ENCODE data around the gene IQCB1. TPM values are rescaled to one million over a fixed set of nuclear protein-coding genes. Genes with fewer than 3 reads are reported as not detected.
A peak's percentile ranks its signal among the peaks of the same experiment; 100 is the strongest.
"Not testable (repeated sequence)": the region's sequence is repeated elsewhere in the genome, so short reads cannot be mapped to it uniquely, and the experiment has no call there.

IQCB1 gene
- total RNA-seq, 1 donor from 2014 or later: 6.3 TPM

DNA sequence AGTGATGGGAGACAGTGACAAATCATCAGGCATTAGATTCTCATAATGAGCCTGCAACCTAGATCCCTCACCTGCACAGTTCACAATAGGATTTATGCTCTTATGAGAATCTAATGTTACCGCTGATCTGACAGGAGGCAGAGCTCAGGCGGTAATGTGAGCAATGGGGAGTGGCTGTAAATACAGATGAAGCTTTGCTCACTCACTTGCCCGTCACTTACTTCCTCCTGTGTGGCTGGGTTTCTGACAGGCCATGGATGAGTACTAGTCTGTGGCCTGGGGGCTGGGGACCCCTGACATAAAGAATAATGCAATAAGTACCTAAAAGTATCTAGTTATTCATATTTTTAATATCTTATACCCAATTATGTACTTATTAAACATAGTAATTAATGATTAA, 15.6 kb downstream of the IQCB1 start:
- intact Hi-C loops (cut with DNase I): no loop called here
- ATAC-seq: no peak
- no peak for DNase-seq (ENCODE audit: missing footprints)

DNA sequence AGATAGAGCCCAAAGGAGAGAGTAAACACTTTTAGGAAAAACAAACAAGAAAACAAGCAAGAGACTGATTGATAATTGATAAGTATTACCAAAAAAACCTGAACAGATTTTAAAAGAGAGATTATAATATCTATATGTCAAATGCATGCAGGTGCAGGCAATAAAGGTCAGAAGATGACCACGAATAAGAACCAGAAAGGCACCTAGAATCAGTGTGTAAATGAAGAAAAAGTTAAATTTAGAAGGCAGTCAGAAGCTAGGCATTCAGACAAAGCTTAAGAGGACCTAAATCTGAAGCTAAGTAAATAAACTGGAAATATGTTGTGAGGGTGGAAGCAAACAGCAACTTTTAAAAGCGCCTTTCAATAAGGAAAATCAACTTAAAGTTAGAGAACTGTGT, 16.3 kb downstream of the IQCB1 start:
- DNase-seq (ENCODE audit: missing footprints): no peak
- no peak for ATAC-seq
- intact Hi-C loops (cut with DNase I): no loop called here

DNA sequence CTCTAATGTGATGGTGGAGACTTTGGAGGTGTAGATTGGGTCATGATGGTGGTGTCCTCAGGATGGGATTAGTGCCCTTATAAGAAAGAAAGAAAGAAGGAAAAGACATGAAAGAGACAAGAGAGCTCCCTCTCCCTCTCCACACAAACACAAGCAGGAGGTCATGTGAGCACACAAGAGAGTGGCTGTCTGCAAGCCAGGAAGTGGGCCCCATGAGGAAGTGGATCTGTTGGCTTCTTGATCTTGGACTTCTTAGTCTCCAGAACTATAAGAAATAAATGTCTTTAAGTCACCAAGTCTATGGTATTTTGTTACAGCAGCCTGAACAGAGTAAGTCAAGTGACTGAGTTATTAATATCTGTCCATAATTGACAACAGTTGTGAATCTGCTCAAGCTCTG, 17.1 kb downstream of the IQCB1 start:
- DNase-seq (ENCODE audit: missing footprints) (no peak), ATAC-seq (no peak)
- intact Hi-C loops (cut with DNase I): no loop called here

DNA sequence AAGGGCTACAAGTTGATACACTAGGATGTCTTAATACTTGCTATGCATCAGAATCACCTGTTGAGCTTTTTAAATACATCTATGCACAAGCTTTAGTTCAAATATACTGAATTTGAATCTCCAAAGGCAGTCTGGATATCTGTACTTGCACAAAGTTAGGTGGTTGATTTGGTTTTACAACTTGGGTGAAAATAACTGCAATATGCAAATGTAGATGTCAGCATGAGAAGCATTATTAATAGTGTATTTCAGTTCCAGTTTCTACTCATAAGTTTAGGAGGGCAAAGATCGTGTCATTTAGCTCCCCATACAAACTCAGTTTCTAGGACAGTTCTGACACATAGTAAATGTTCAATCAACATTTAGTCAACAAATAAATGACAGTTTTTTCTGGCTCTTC, 25.6 kb downstream of the IQCB1 start:
- no peak for ATAC-seq
- intact Hi-C loops (cut with DNase I): no loop called here

DNA sequence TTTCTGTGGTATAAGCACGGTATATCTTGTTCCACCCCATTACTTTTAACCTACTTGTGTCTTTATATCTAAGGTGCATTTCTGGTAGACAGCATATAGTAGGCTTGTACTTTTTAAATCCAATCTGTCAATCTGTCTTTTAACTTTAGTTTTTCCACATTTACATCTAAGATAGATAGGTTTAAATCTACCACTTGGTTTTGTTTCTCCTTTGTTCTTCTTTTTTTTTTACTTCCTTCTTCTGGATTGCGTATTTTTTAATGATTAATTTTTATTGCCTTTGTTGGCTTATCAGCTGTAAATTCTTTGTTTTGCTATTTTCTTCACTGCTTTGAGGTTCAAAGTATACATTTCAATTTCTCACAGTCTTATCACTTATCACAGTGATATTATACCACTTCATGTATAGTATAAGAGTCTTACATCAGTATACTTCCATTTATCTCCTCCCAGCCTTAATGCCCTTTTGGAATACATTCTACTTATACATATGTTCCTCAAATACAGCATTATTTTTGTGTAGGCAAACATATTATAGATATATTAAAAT, 31.0 kb downstream of the IQCB1 start:
- intact Hi-C loops (cut with DNase I): no loop called here
- ATAC-seq: no peak

More for the DNA sequence above, 25.6 kb downstream of the IQCB1 start:
- DNase-seq (ENCODE audit: missing footprints): no peak

DNA sequence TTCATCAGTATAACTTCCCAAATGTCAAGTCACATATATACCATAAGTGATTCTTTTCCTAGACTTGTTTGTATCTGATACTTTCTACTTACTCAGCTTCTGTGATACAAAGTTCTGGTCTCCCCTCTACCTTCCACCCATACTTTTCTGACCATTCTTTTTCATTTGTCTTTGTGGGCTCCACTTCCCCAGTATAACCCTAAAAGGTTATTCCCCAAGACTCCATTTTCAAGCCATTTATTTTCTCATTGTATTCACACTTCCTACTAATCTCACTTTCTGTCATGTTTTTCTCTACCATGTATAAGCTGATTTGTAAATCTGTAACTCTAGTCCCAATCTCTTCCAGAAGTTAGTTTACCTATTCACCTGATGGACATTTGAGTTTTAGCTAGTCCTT, 34.0 kb downstream of the IQCB1 start:
- DNase-seq (ENCODE audit: missing footprints) (no peak), ATAC-seq (no peak)
- intact Hi-C loops (cut with DNase I): no loop called here

More for the DNA sequence above, 31.0 kb downstream of the IQCB1 start:
- DNase-seq (ENCODE audit: missing footprints): no peak

DNA sequence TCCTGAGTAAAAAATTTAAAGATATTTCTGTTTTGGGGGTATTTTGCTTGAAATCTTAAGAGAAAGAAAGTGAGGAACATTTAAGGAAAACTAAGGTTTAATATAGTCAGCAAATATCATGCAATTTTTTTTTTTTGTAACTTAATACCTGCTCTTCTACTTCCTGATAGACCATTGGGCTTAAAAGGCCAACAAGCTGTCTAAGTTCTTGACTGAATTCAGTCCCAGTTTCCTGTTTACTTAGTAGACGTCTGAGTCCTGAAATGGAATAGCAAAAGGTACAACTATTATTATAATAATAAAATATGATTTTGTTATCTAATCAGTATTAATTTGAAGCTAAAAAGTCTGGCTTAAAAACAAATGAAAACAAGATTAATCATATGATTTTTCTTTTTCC, 37.9 kb downstream of the IQCB1 start:
- intact Hi-C loops (cut with DNase I): no loop called here
- ATAC-seq: no peak
- no peak for DNase-seq (ENCODE audit: missing footprints)

DNA sequence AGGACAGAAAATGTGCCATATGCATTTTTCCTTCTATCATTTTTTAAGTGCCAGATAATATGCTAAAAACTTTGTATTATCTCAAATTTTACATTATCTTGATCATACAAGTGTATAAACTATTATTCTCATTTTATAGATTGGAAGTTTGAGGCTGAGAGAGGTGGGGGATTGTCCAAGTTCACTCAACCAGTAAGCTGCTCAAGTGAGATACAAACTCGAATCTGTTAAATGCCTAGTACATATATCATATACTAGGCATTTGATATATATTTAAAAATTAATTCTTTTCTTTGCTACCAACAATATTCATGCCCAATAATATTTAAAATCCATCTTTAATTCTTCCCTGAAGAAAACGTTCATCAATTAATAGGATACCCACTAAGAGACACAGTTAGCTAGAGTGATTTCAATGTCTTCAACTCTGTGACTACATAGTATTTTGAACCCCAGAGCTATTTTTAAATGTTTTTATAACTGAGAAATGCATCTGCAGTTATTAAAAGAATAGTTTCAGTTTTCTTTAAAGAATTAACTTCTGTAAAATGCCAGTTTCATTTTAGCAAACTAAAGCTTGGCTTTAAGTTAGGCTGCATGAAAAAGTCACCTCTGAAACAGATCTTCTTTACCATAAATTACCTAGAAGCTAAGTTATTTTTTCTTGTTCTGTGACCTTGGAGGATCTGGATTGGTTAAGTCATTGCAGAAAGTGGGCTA, 40.4 kb downstream of the IQCB1 start:
- no peak for DNase-seq (ENCODE audit: missing footprints)
- intact Hi-C loops (cut with DNase I): no loop called here
- ATAC-seq: no peak

DNA sequence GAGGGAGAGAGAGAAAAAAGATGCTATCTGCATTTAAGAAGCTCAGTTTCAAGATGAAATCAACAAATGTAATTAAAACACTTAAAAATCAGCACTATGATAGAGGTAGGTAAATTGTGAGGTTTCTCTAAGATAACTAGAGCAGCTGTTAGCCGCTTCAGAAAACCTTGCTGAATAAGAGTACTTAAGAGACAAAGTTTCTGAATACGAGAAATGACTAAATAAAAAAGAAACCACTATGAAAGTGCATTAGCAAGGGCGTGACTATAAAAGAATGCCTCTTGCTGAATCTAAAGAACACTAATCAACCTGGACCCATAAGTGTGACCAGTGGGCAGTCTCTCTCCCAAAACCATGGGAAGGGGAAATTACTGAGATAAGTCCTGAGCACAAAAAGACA, 41.8 kb downstream of the IQCB1 start:
- ATAC-seq (no peak), DNase-seq (ENCODE audit: missing footprints) (no peak)
- intact Hi-C loops (cut with DNase I): no loop called here

DNA sequence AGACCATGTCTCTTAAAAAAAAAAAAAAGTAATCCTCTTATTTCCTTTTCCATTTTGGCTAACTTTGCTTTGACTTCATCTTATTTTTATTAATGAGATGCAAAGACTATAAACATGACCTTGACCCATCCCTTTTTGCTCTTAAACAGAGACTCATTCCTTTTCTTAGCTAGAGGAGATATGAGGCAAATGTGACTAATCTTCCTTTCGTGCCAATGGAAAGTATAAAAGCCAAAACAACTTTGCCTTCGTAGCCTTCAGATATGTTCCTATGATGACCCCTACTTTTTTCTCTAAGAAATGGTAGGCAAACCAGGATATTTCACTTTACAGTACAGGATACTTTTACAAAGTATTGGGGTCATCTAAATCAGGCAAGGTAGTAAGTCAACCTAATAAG, 48.4 kb downstream of the IQCB1 start:
- intact Hi-C loops (cut with DNase I): no loop called here
- DNase-seq (ENCODE audit: missing footprints): no peak
- ATAC-seq: peak; percentile 56

DNA sequence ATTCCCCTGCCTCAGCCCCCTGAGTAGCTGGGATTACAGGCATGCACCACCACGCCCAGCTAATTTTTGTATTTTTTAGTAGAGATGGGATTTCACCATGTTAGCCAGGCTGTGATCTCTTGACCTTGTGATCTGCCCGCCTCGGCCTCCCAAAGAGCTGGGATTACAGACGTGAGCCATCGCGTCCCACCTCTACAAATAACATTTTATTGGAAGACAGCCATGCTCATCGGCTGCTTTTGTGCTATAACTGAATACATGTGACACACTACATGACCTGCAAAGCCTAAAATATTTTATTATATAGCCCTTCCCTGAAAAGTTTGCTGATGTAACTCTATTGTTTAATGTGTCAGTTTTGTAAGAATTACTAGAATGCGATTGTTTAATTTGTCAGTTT, 52.1 kb downstream of the IQCB1 start:
- intact Hi-C loops (cut with DNase I); ATAC-seq: not testable (repeated sequence)
- peak; percentile 48 for DNase-seq (ENCODE audit: missing footprints)

DNA sequence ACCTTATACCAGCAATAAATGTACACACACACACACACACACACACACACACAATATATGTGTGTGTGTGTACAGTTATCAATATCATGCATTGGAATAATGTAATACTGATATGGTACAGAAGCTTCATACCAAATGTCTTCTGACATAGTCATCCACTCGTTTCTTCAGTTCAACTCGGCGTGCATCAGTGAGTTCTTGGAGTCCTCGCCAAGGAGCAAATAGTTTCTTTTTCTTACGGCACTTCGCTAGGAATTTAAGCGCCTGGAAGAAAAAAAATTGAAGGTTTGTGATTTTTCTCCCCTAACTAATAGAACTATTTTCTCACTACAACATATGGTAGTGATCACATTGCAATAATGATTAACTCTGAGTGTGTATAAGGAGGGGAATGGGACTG, 53.2 kb downstream of the IQCB1 start:
- intact Hi-C loops (cut with DNase I): no loop called here
- DNase-seq (ENCODE audit: missing footprints) (no peak), ATAC-seq (no peak)

DNA sequence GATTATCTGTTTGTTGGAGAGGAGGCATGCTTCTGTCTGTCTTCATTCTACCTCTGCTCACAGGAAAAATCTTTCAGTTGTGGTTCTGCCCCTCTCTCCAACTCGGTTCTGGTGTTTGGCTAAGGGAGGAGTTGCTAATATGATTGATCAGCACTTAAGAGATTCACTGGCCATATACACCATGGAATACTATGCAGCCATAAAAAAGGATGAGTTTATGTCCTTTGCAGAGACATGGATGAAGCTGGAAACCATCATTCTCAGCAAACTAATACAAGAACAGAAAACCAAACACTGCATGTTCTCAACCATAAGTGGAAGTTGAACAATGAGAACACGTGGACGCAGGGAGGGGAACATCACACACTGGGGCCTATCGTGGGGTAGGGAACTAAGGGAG, 59.8 kb downstream of the IQCB1 start:
- DNase-seq (ENCODE audit: missing footprints); intact Hi-C loops (cut with DNase I); ATAC-seq: not testable (repeated sequence)

DNA sequence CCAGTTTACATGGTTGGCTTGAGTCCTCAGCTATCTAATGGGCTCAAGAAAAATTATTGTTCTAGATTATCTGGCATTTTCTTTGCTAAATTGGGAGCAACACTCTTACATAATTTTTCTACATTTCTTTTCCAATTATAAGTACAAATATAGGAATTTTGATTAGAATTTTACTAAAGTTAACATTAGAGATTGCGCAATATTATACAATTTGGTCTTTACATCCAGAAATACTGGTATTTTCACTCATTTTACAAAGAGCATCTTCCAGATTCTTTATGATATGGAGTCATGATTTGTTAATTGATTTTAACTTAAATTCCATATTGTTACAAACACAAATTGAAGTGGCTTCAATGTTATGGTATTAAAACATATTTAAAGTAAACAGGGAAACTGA, 65.6 kb downstream of the IQCB1 start:
- intact Hi-C loops (cut with DNase I): no loop called here
- DNase-seq (ENCODE audit: missing footprints) (no peak), ATAC-seq (no peak)

DNA sequence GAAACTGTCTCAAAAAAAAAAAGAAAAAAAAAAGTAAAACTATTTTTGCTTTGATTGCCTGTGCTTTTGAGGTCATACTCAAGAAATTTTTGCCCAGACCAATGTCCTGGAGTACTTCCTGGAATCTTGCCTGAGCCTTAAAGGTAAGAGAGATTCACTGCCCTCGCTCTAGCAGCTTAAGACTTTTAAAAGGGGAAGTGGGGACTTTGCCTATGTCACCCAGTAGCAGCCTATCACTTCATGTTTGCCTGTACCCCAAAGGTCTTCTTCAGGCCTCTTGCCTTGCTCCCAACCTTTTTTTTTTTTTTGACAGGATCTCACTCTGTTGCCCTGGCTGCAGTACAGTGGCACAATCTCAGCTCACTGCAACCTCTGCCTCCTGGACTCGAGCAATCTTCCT, 66.4 kb downstream of the IQCB1 start:
- no peak for ATAC-seq
- DNase-seq (ENCODE audit: missing footprints): no peak
- intact Hi-C loops (cut with DNase I): no loop called here

DNA sequence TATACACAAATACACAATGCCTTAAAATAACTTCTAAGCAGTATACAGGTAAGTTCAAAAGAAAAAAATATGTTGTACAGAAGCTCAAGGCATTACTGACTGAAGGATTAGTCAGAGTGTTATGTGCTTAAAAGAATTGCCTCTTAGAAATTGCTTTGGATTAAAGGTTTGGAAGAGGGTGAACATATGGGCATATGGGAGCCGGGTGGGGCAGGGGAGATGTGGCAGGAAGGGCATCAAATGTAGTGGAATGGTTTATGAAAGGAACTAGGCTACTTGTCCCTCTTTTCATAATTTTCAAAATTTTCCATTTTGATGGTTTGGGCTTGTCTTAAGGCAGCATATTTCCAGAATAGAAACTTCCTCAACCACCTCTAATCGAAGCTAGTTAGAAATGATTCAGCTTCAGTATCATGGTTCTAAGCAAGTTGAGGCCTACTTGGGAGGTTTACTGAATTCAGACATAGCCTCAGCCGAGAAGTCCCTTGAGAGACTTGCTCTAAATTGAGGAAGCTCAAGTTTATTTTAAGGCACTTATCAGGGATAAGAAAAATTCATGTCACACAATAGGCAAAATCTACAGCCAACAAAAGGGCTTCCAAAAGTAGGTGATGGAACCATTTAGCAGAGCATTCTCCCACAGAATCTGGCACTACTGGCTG, 75.2 kb downstream of the IQCB1 start:
- intact Hi-C loops (cut with DNase I): no loop called here
- DNase-seq (ENCODE audit: missing footprints): no peak
- ATAC-seq: no peak

DNA sequence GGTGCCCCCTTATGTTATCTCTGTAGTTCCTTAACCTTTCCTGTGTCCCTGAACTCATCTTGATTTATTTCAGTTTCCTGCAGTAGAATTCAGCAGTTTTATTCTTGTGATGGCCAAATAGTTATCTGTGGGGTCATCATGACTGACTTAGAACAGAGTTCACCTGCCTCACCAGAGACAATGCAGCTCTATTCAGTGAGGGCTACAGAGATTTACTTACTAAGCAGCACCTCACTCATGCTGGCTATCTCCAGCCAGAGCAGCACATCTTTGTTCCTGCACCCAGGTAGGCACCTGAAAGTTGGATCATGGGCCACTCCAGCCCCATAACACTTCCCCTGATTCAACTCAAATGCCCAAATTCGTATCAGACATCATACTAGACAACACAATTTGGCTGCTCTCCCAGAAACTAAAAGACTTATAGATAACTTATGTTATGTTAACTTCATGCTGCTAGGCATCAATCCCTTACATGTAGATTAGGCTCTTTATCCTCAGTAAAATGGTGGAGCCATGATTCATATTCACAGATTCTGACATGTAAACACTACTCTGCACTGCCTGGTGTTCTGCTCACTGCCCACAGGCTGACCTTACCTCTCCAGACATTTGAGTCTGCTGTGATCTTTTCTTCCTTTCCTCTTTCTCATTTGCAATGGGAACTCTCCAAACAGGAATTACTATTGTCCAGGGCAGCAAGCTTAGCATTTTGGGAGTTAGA, 76.0 kb downstream of the IQCB1 start:
- no peak for DNase-seq (ENCODE audit: missing footprints)
- ATAC-seq: no peak
- intact Hi-C loops (cut with DNase I): no loop called here

DNA sequence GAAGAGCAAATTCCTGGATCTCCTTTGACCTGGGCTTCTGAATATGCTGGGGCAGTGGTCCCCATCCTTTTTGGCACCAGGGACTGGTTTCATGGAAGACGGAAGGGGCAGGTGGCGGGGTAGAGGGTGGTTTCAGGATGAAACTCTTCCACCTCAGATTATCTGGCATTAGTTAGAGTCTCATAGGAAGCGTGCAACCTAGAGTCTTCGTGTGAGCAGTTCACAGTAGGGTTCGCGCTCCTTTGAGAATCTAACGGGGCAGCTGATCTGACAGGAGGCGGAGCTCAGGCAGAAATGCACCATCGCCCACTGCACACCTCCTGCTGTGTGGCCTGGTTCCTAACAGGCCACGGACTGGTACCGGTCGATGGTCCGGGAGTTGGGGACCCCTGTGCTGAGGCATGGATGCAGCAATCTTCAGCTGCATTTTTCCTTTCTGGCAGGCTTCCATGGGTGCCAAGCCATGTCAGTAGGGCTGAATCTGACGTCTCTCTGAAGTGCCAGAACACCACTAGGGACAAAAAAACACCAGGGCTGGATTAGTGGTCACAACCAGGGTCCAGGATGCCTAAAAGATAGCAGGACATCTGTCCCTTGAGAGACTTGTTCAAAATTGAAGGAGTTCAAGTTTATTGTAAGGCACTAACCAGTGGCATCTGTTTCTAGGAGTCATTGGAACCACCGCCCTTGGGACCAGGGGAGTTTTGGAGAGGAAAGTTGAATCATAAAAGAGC, 76.9 kb downstream of the IQCB1 start:
- intact Hi-C loops (cut with DNase I): no loop called here
- peak; percentile 70 for DNase-seq (ENCODE audit: missing footprints)
- ATAC-seq: peak; percentile 7
